ENCODE measurements around the gene DCTN4.
"Not testable (repeated sequence)": the region's sequence is repeated elsewhere in the genome, so short reads cannot be mapped to it uniquely, and the experiment has no call there.

DCTN4 gene

DNA sequence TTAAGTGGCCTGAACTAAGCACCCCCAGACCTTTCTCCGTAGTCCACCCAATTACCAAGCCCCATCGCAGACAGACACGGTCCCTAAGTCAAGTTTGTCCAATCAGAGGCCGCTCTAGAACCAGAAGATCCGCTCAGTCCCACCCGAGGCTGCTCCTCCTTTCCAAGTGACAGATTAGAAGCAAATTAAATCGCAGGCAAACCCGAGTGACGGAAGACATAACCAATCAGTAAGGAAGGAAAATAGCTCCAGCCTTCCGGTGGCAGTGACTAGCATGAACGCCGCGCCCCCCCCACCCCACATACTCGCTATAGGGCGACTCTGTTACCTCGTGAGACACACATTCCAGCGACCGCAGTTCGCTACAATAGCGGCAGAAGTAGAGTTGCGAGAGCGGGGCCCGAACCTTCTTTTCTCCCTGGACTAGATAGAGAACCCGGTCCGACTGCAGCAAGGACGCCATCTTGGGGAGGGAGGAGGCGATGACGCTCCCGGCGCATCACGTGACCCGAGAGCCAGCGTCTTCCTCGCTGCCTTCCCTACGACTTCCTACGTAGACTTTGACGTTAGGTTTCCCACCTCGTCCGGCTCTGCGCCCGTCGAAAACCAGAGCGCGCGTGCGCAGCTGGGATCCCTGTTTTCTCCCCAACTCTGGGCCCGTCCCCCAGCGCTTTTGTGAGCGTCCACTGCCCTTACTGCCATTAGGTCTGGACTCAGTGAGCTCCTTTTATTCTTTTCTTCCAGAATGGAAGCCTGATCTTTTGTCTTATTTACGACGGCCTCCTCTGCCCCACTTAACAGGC, at the start of gene DCTN4:
Gene DCTN4 (minus strand): TSS at position 487 of the 803 bp plus-strand sequence. CDS start 24 bp downstream, at position 463.
- DNase-seq, result peak; percentile 98

DNA sequence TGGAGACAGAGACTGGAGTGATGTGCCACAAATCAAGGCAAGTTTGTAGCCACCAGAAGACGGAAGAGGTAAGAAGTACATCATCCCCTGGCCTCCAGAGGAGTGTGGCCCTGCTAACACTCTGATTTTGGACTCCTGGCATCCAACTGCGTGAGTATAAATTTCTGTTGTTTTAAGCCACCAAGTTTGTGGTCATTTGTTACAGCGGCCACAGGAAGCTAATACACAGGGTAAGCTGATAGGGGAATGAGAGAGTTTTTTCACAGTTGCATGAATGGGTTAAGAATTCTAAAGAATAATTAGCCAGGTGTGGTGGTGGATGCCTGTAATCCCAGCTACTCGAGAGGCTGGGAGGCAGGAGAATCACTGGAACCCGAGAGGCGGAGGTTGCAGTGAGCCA, 45.6 kb upstream of the DCTN4 start:
- DNase-seq, result no peak

DNA sequence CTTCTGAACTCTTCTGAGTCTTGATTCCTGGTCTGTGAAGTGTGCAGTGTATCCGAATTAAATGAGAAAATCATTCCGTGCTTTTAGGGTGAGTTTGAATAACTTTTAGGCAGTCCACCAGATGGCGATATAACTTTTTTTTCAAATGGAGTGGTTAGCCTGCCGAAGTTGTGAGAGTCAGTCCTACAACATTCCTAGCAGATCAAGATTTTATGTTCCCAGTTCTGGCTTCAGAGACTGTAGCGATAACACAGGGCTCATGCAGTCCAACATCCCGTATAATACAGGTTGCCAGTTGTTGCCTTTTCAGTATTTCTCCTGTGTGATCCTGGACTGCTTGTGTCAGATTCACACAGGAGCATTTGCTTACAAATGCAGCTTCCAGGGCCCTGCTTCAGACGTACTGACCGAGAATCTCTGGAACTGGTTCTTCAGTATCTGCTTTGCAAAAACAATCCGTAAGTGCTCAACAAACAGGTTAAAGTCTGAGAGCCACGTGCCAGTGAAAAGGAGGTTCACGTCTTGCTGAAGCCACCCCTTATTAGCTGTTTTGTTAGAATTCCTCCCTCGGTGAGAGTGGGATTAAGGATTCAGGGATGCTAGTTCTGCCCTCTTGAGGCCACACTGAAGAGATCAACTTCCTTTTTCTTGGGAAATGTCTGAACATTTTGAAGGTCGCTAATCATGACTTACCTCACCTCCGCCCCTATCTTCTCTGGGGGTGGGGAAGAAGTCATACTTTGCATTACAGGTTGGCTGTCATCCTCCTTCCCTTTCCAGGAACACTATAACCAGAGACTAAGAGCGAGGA, 42.5 kb upstream of the DCTN4 start:
- peak; percentile 11 for DNase-seq

DNA sequence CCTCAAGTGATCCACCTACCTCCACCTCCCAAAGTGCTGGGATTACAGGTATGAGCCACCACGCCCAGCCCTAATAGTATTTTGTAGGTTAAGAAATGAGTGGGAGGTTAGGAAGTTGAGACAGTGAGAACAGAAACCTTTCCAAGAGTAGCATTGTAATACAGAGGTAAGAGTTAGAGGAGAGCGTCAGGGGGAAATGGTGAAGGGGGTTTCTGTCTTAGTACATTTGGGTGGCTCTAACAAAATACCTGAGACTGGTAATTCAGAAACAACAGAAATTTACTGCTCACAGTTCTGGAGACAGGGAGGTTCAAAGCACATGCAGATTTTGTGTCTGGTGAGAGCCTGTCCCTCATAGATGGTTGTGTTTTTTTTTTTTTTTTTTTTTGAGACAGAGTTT, 38.6 kb upstream of the DCTN4 start:
- no peak for DNase-seq

DNA sequence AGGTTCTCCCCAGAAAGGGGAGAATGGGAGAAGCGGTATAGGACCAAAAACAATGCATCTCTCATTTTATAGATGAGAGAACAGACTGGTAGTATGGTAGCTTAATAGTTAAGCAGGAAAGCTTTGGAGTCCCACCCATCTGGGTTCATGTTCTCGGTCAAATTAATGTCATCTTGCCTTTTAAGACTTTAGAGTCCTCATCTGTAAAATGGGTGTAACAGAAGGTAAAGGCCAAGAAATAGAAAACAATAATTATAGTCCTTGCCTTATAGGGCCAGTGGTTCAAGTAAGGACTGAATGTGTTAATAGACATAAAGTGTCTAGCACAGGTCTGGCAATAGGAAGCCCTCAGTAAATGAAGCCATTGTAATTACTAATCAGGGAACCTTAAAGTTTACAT, 36.1 kb upstream of the DCTN4 start:
- DNase-seq, result no peak

DNA sequence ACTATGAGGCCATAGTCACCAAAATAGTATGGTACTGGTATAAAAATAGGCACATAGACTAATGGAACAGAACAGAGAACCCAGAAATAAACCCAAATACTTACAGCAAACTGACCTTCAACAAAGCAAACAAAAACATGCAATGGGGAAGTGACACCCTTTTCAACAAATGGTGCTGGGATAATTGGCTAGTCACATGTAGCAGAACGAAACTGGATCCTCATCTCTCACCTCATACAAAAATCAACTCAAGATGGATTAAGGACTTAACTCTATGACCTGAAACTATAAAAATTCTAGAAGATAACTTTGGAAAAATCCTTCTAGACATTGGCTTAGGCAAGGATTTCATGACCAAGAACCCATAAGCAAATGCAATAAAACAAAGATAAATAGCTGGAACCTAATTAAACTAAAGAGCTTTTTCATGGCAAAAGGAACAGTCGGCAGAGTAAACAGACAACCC, 34.6 kb upstream of the DCTN4 start:
- not testable (repeated sequence) for DNase-seq

DNA sequence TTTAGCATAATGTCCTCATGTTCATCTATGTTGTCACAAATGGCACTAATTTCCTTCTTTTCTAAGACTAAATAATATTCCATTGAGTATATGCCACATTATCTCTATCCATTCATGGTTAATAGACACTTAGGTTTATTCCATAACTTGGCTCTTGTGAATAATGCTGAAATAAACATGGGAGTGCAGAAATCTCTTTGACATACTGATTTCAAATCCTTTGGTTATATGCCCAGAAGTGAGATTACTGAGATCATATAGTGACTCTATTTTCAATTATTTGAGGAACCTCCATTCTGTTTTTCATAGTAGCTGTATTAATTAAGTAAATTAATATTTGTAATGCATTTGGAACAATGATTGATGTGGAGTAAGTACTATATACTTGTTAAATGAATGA, 32.7 kb upstream of the DCTN4 start:
- no peak for DNase-seq

DNA sequence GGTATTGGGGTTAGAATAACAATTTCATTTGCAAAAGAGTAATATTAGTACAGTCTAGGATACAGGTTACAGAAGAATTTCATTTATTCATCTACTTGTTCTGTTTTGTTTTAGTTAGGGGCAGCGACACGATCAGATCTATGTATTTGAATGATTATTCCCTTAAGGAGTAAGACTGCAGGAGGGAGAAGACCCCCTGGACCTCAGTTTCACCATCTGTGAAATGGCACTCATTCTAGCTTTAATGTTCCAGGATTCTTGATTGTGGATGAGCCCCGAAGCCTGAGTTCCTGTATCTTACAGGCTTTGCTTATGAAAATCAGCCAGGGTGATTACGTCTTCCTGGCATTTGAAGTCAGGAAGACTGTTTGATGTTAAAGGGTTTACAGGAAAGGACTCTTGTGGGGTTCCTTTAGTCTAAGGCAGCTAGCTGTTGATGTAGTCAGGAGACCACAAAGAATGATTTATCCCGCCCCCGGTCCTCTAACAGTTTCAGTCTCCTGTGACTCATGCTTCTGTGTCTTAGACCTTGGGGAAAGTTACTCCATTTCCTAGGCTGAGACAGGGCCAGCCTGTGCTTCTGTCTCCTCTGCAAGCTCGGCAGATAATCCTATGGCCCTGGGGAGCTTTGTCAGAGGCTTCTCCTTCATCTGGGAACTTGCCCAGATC, 31.3 kb upstream of the DCTN4 start:
- DNase-seq, result no peak

DNA sequence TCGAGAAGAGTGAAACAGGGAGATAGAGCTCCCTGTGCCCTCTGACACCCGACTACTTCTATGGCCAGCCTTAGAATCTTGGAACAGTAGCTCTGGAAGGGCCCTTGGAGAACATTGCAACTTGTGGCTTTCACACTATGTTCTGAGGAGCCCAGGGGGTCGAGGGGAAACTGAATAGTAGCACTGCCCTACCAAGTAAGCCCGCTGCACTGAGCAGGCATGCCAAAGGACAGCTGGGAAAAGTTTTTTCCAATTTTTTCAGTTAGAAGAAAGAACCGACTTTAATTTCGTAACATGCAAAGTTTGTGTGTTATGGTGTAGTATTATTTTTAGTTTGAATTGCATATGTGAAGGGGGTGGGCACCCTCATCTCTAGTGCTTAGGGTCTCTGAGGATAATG, 30.6 kb upstream of the DCTN4 start:
- DNase-seq, result no peak

DNA sequence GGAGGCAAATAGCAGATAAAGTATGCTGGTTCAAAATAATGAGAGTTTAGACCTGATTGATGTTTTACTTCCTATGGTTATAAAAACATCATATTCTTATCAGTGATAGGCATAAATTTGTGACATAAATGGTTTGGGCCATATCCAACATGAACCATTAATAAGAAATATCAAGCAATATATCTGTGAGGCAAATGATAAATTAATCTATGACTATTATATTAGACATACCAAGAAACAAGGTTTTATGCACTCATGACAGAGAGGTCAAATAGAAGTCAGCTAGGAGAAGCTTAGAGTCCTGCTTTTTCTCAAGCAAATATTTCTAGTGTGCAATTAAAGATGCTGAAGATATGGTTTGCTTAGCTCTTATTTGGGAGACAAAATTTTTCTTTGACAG, 30.2 kb upstream of the DCTN4 start:
- DNase-seq, result no peak

DNA sequence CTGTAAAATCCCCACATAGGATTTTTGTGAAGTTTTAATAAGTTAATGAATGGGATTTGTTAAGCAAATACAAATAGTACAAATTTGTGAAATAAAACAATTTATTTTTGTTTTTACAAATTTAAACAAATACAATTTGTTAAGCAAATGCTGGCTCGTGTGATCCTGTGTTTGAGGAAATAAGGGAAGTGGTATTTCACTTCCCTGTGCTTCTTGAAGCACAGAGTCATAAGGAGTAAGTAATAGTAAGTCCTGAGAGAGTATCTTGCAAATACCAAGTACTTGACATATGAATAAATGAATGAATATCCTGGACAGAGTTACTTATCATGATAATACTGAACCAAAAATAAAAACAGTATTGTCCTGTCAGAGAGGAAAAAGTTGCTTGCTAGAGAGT, 28.8 kb upstream of the DCTN4 start:
- no peak for DNase-seq

DNA sequence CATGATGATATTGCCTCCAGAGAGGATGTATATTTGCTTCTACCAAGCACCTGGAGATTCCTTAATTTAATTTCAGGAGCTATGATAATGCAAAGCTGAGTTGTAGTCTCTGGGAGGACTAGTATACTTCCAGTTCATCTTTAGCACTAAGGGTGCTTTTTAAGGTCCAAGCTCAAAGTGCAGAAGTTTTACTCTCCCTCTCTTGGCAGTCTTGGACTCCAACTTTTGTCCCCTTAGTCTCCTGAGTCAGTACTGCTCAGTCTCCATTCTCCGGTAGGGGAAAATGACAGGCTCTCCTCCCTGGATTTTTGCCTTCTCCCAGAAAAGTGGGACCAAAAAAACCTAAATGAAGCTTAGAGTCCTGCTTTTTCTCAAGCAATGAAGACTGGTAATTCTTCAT, 28.1 kb upstream of the DCTN4 start:
- DNase-seq, result no peak

DNA sequence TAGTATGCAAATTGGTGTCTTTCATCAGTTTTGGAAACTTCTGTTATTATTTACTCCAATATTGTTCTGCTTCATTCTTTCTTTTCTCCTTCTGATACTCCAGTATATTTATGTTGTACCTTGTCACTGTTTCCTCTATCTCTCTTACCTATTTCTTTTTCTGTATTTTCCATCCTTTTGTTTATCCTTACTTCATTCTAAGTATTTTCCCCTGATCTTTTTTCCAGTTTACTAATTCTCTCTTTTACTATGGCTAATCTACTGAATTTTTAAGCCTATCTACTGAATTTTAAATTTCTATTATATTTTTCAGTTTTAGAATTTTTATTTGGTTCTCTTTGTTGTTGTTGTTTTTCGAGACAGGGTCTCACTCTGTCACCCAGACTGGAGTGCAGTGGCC, 27.1 kb upstream of the DCTN4 start:
- DNase-seq, result no peak

DNA sequence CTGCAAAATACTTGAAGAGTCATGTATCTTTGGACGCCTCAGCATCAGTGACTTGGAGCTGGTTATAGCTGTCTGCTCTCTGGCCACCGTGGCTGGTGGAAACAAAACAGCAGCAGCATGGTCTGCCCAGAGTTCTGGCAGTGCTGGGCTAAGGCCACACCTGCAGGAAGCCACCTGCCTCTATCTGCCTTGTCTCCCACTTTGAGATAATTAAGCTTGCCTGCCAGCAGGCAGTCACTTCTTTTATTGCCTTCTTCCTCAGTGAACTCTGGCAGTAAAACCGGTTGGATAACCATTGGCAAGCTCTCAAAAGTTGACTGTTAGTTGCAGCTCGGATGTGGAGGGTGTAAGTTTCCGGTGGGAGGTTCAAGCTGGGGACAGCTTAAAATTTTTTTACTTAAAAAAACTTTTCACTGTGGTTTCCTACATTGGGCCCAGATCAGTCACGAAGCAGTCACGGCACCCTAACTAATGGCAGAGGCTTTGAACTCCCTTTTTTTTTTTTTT, 24.7 kb upstream of the DCTN4 start:
- peak; percentile 60 for DNase-seq

DNA sequence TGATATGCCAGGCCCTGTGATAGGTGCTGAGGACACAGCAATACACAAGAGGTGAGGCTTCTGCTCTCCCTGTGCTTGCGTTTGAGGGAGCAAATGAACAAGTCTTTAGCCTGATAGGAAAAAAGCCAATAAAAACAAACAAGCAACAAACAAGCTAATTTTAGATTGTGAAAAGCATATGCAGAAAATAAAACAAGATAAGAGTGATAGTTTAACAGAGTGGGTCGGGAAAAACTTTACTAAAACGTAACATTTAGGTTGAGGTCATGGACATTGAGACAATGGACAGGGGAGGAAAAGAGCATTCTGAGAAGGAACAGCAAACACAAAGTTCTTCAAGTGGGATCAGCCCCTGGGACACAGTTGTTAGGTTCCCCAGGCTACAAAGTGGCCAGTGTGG, 24.0 kb upstream of the DCTN4 start:
- no peak for DNase-seq

DNA sequence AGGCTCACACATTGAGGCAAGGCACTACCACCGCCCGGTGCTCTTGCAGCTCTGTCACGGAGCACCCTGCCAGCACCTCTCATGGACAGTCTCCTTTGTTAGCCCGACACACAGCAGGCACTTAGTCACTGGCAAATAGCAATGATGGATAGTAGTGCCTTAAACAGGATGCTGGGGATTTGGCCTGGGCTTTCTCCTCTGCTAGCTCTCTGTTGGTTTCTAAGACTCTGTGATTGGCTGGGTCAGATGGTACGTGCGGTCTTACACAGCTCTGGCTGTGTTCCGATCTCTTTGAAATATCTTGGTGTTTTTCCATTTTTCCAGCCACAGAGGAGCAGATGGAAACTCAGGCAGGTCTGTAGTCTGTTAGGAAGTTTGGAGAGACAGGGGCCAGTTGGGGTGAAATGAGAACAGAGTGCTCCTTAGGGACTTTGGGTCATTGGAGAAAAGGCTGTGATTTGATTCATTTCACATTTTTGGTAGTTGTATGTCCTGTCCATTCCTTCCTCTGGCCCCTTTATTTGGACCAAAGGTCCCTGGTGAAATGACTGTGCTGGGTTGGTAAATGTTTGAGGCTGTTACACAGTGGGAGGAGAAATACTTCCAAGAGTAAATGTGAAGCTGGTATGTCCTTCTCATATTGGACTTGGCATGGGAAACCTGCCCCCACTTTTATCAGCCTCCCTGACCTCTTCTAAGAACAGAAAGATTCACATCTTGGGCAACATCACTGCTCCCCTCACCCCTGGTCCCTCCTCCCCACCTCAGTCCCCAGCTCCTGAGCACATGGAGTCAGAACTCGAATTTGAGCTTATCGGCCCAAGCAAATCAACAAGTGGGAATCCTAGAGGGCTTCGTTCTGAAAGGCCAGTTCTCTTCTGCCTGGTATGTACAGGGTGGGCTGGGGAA, 23.1 kb upstream of the DCTN4 start:
- DNase-seq, result no peak

DNA sequence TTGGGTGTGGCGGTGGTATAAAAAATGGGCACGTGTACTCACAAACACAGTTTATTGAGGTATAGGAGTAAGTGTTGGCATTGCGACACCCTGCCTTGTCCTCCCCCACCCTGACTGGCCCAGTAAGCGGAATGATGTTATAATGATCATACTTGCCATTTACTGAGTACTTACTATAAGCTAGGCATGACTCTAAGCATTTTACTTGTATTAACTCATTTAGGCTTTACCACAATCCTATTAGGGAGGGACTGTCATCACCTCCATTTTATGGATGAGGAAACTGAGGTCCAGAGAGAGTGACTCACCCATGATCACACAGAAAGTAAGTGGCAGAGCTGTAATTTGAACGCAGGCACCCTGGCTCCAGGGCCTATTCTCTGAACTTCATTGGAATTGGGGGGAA, 22.0 kb upstream of the DCTN4 start:
- no peak for DNase-seq

DNA sequence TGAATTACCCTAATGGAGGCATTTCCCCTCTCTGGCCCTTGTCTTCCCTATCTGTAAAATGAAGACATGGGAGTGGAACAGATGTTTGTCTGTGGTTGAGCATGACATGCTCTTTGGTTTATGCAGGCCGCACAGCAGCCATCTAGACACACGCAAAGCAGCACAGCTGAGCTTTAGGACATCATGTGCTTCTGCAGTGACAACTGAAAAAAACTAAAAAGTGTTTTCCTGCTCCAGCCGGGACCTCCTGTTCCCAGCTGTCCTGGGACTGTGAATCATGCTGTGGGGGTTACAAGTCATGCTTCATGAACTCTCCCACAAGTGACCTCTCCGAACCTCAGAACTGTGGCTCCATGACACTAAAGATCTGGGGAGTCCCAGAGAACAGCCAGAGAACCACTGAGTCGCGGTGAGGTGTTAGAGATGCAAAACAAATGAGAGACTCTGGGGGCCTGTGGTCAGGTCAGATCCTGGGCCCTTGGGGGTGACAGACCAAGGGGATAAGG, 21.4 kb upstream of the DCTN4 start:
- no peak for DNase-seq

DNA sequence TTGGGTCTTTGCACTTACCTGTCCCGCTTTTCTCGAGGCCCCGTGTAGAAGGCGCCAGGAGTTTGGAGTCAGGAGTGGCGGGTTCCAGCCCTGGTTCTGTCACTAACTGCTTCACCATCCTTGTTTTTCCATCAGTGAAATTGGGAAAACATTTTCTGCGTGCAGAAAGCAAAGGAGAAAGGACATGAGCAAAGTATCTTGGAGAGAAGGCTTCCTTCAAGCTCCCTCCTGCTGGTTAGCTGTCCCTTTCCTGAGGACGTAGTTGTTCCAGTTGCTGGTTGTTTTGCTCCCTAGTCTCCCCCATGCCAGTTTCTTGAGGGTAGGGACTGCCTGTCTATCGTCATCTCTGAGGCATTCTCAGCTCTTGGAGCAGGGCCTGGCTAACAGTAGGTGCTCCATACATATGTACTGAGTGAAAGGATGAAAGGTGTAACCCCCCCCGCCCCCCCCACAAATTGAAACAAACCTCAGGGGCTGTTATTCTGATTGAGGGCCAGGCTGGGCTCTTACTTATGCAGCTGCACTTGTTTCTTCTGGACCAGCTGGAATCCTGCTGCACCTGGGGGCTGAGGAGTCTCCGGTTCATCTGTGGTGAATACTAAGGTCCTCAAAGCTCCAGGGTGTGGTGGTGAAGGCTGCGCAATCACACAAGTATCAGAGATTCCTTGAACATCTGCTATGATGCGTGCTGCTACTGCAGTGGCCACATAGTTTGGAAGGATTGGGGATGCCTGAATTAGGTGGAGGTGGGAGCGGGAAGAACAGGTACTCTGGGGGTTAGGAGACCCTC, 20.8 kb upstream of the DCTN4 start:
- no peak for DNase-seq

DNA sequence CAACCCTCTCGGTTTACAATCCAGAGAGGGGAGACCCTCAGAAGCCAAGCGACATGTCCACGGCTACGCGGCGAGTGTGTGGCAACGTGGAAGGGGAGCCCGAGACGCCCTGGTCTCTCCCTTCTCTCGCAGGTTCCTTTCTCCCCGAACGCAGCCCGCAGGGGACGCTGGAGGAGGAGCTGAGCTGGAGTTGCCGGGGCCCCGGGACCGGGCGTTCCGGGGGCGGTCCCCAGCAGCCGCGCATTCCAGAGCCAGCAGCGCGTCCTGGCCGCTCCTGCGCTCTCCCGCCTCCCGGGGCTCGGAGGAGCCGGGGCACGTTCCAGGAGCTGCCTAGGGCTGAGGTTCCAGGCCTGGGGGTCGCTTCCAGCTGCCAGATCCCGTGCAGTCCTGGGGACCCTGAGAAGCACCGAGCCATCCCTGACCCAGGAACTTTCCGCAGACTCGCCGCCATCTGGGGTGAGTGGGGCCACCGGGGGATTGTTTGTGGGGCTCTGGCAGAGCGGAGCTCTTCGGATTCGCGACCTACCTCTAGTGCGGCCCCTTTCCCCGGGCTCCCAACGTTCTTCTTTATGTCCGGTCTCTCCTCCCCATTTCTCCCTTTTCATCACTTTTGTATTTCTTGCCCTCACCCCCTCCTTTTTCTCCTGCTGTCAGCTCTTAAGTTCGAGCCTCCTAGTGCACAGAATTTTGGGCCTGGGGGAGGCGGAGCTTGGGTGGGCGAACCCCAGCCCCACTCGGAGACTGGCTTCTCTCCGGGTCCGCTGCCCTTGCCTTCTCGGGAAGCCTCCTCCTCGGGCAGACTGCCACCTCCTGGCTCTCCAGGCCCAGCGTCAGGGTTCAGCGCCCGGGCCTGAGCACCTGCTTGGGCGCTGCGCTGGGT, 19.9 kb upstream of the DCTN4 start, which contains the start of gene SMIM3:
Gene SMIM3 (plus strand): TSS at position 241 of the 880 bp plus-strand sequence. CDS start 16,684 bp downstream, outside the sequence.
- DNase-seq, result peak; percentile 16
